WTC11 (cell line): Measurements from ENCODE around the gene SKP2. TPM values are rescaled to one million over a fixed set of nuclear protein-coding genes. Genes with fewer than 3 reads are reported as not detected.

Experiments
- ATAC-seq: fragments of 200-7000 bp; cut with Tn5 transposase; 2 replicates; pipeline ENCODE4 v1.10.0; 2021; ENCODE audit warnings: mild to moderate bottlenecking, moderate library complexity
- CTCF ChIA-PET: fragments of 300-600 bp; sonication (Branson Sonifier 250); formaldehyde crosslinking; loops from one replicate; lab custom pipeline; 2021; ENCODE audit warnings: antibody characterized with exemption; lab: Charles Lee
- POLR2A ChIA-PET: fragments of 350-600 bp; sonication (Branson Sonifier 250); formaldehyde crosslinking; loops from one replicate; lab custom pipeline; 2021; ENCODE audit warnings: antibody characterized with exemption; lab: Charles Lee
- DNase-seq: peaks from one replicate; pipeline ENCODE4 v3.0.0; 2021; ENCODE audit warnings: low spot score
- H3K27ac Mint-ChIP-seq: 2 replicates; pipeline ENCODE4 v1.8.0; 2021; ENCODE audit warnings: mixed read lengths
- H3K27me3 Mint-ChIP-seq: 2 replicates; pipeline ENCODE4 v1.8.0; 2021; ENCODE audit warnings: low read depth, mild to moderate bottlenecking, moderate library complexity, mixed read lengths
- H3K36me3 Mint-ChIP-seq: 2 replicates; pipeline ENCODE4 v1.8.0; 2021; ENCODE audit warnings: mixed read lengths
- H3K4me1 Mint-ChIP-seq: 2 replicates; pipeline ENCODE4 v1.8.0; 2022; ENCODE audit warnings: mixed read lengths
- H3K4me3 Mint-ChIP-seq: 2 replicates; pipeline ENCODE4 v1.8.0; 2021; ENCODE audit warnings: mild to moderate bottlenecking, moderate library complexity, mixed read lengths
- H3K9me3 Mint-ChIP-seq: 2 replicates; pipeline ENCODE4 v1.8.0; 2021; ENCODE audit warnings: mixed read lengths
- CREM ChIP-seq: sonication (generic); formaldehyde crosslinking; IDR thresholded peaks from 2 replicates; pipeline ENCODE4 v1.8.1; 2022; ENCODE audit warnings: mild to moderate bottlenecking, missing genetic modification reagents, moderate library complexity
- E2F1 ChIP-seq: sonication (generic); formaldehyde crosslinking; IDR thresholded peaks from 2 replicates; pipeline ENCODE4 v1.8.0; 2022; ENCODE audit warnings: mild to moderate bottlenecking, missing genetic modification reagents
- ELF4 ChIP-seq: sonication (generic); formaldehyde crosslinking; IDR thresholded peaks from 2 replicates; pipeline ENCODE4 v1.8.1; 2022; ENCODE audit warnings: low read depth, mild to moderate bottlenecking, moderate library complexity, missing genetic modification reagents
- FOXP1 ChIP-seq: sonication (generic); formaldehyde crosslinking; IDR thresholded peaks from 2 replicates; pipeline ENCODE4 v1.8.0; 2022; ENCODE audit warnings: missing genetic modification reagents, mild to moderate bottlenecking, moderate library complexity, borderline replicate concordance
- FOXP4 ChIP-seq: sonication (generic); formaldehyde crosslinking; IDR thresholded peaks from 2 replicates; pipeline ENCODE4 v1.8.0; 2022; ENCODE audit warnings: mild to moderate bottlenecking, missing genetic modification reagents
- GABPB1 ChIP-seq: sonication (generic); formaldehyde crosslinking; IDR thresholded peaks from 2 replicates; pipeline ENCODE4 v1.8.1; 2023; ENCODE audit warnings: mild to moderate bottlenecking, missing genetic modification reagents
- HMGXB4 ChIP-seq: sonication (generic); formaldehyde crosslinking; IDR thresholded peaks from 2 replicates; pipeline ENCODE4 v1.8.1; 2023; ENCODE audit warnings: mild to moderate bottlenecking, moderate library complexity, missing genetic modification reagents
- MLX ChIP-seq: sonication (generic); formaldehyde crosslinking; IDR thresholded peaks from 2 replicates; pipeline ENCODE4 v1.8.1; 2023; ENCODE audit warnings: mild to moderate bottlenecking, missing genetic modification reagents, moderate library complexity
- NFYB ChIP-seq: sonication (generic); formaldehyde crosslinking; conservative IDR thresholded peaks from 2 replicates; pipeline ENCODE4 v1.8.0; 2022; ENCODE audit warnings: low read depth, missing genetic modification reagents
- NR3C1 ChIP-seq: sonication (generic); formaldehyde crosslinking; conservative IDR thresholded peaks from 2 replicates; pipeline ENCODE4 v1.8.1; 2023; ENCODE audit warnings: low read depth, mild to moderate bottlenecking, missing genetic modification reagents
- STAT6 ChIP-seq: sonication (generic); formaldehyde crosslinking; conservative IDR thresholded peaks from 2 replicates; pipeline ENCODE4 v1.8.1; 2023; ENCODE audit warnings: mild to moderate bottlenecking, low read depth, missing genetic modification reagents, moderate library complexity
- TCF7 ChIP-seq: sonication (generic); formaldehyde crosslinking; IDR thresholded peaks from 2 replicates; pipeline ENCODE4 v1.8.0; 2022; ENCODE audit warnings: mild to moderate bottlenecking, low read depth, missing genetic modification reagents, moderate library complexity
- USF2 ChIP-seq: sonication (generic); formaldehyde crosslinking; IDR thresholded peaks from 2 replicates; pipeline ENCODE4 v1.8.1; 2023; ENCODE audit warnings: mild to moderate bottlenecking, missing genetic modification reagents, moderate library complexity
- ZNF121 ChIP-seq: sonication (generic); formaldehyde crosslinking; IDR thresholded peaks from 2 replicates; pipeline ENCODE4 v1.8.0; 2023; ENCODE audit warnings: missing genetic modification reagents
- ZNF232 ChIP-seq: sonication (generic); formaldehyde crosslinking; IDR thresholded peaks from 2 replicates; pipeline ENCODE4 v1.8.0; 2022; ENCODE audit warnings: mild to moderate bottlenecking, missing genetic modification reagents
- ZNF263 ChIP-seq: sonication (generic); formaldehyde crosslinking; IDR thresholded peaks from 2 replicates; pipeline ENCODE4 v1.8.1; 2022; ENCODE audit warnings: low read depth, mild to moderate bottlenecking, moderate library complexity, missing genetic modification reagents
- ZNF317 ChIP-seq: sonication (generic); formaldehyde crosslinking; IDR thresholded peaks from 2 replicates; pipeline ENCODE4 v1.8.1; 2023; ENCODE audit warnings: low read depth, mild to moderate bottlenecking, moderate library complexity, missing genetic modification reagents, borderline replicate concordance
- ZSCAN18 ChIP-seq: fragments of 250-450 bp; sonication (Bioruptor Pico); IDR thresholded peaks from 2 replicates; pipeline ENCODE4 v2.1.2; 2022; ENCODE audit warnings: mild to moderate bottlenecking, moderate library complexity
- total RNA-seq: library from RNA; stranded (reverse); gene quantifications from 3 replicates; pipeline ENCODE4 v1.2.3, GENCODE V29; 2021

The SKP2 gene
- total RNA-seq, 1 experiment from 2014 or later = 68.0 TPM

GRCh38 chr5:36180556-36181350 lies 28.8 kb downstream of the SKP2 start:
- Mint-ChIP-seq H3K36me3 (peaks cover 64% of the 10 kb centered on the region), H3K27ac (no peak overlapping the region)
- ATAC-seq = no peak

GRCh38 chr5:36181774-36182173 lies 29.9 kb downstream of the SKP2 start:
- ChIA-PET POLR2A (no interaction called here), CTCF (no interaction called here)
- H3K9me3 Mint-ChIP-seq = peaks cover 13% of the 10 kb centered on the region
- DNase-seq = no peak
- H3K27me3 Mint-ChIP-seq = no peaks in the 10 kb centered on the region
- H3K27ac Mint-ChIP-seq = no peak overlapping the region
- no peak overlapping the region for H3K4me3 Mint-ChIP-seq
- H3K4me1 Mint-ChIP-seq = no peaks in the 10 kb centered on the region
- peaks cover 70% of the 10 kb centered on the region for H3K36me3 Mint-ChIP-seq
- ATAC-seq = no peak
- TF ChIP-seq FOXP1 (CRISPR knock-in tag) = no peak
- TF ChIP-seq ELF4 = no peak
- no peak for TF ChIP-seq CREM (CRISPR knock-in tag)
- TF ChIP-seq NFYB (CRISPR knock-in tag) = no peak
- no peak for TF ChIP-seq MLX (CRISPR knock-in tag)
- no peak for TF ChIP-seq GABPB1 (CRISPR knock-in tag)
- no peak for TF ChIP-seq ZNF263 (CRISPR knock-in tag)
- TF ChIP-seq ZNF121 (CRISPR knock-in tag) = no peak
- no peak for TF ChIP-seq ZNF232
- no peak for TF ChIP-seq E2F1 (CRISPR knock-in tag)
- no peak for TF ChIP-seq FOXP4 (CRISPR knock-in tag)
- no peak for TF ChIP-seq HMGXB4 (CRISPR knock-in tag)
- no peak for TF ChIP-seq ZNF317 (CRISPR knock-in tag)
- no peak for TF ChIP-seq TCF7 (CRISPR knock-in tag)
- TF ChIP-seq STAT6 (CRISPR knock-in tag) = no peak
- TF ChIP-seq NR3C1 (CRISPR knock-in tag) = no peak
- TF ChIP-seq USF2 = no peak

More at GRCh38 chr5:36180556-36181350, 28.8 kb downstream of the SKP2 start:
- TF ChIP-seq USF2 = no peak
- no peak for TF ChIP-seq ZSCAN18 (CRISPR knock-in tag)
- ChIA-PET CTCF (no interaction called here), POLR2A (no interaction called here)
- Mint-ChIP-seq H3K9me3 (peaks cover 8% of the 10 kb centered on the region), H3K4me1 (no peaks in the 10 kb centered on the region), H3K4me3 (no peak overlapping the region), H3K27me3 (no peaks in the 10 kb centered on the region)
- no peak for DNase-seq
